Measurements from ENCODE around the gene NLRC4. TPM values are rescaled to one million over a fixed set of nuclear protein-coding genes. Genes with fewer than 3 reads are reported as not detected.

NLRC4 gene
- total and polyA plus RNA-seq, 2 donors (not counting 1 experiment from before 2014, with no cell fraction given): 0.64 to 0.94 TPM

DNA sequence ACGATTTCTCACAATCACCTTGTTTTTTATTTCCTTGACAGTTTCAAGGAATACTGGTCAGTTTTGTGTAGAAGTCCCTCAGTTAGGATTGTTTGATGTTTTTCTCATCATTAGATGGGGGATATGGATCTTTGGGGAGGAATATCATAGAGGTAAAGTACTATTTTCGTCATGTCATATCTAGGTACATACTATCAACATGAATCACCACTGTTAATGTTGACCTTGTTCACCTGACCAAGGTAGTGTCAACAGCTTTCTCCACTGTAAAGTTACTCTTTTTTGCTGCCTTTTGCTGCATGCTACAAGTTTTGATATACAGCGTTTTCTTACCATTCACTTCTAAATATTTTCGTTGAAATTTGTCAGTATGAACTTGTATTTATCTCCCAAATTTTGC, 32.7 kb downstream of the NLRC4 start:
- no peak for TF ChIP-seq EZH2 (IDR thresholded peaks at IDR 0.05; ENCODE audit: borderline replicate concordance, insufficient read depth, low read depth, low read length, poor library complexity, severe bottlenecking)
- TF ChIP-seq, protein P1, sequence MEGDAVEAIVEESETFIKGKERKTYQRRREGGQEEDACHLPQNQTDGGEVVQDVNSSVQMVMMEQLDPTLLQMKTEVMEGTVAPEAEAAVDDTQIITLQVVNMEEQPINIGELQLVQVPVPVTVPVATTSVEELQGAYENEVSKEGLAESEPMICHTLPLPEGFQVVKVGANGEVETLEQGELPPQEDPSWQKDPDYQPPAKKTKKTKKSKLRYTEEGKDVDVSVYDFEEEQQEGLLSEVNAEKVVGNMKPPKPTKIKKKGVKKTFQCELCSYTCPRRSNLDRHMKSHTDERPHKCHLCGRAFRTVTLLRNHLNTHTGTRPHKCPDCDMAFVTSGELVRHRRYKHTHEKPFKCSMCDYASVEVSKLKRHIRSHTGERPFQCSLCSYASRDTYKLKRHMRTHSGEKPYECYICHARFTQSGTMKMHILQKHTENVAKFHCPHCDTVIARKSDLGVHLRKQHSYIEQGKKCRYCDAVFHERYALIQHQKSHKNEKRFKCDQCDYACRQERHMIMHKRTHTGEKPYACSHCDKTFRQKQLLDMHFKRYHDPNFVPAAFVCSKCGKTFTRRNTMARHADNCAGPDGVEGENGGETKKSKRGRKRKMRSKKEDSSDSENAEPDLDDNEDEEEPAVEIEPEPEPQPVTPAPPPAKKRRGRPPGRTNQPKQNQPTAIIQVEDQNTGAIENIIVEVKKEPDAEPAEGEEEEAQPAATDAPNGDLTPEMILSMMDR (IDR thresholded peaks at IDR 0.05): no peak
- no peak overlapping the region for H3K27ac Mint-ChIP-seq
- Histone ChIP-seq H3K9ac (ENCODE audit: low read length) (no peak overlapping the region), H3K27ac (ENCODE audit: low read length in 2 of 2) (no peak overlapping the region), H4K20me1 (ENCODE audit: control insufficient read depth, insufficient read depth, low read length, poor library complexity, severe bottlenecking) (no peaks in the 10 kb centered on the region), H3K4me1 (ENCODE audit: control insufficient read depth in 2 of 2, insufficient read depth in 2 of 2, low read length in 2 of 2) (no peaks in the 10 kb centered on the region), H3K79me2 (ENCODE audit: control insufficient read depth, insufficient read depth, low read length) (no peaks in the 10 kb centered on the region), H3K9me3 (ENCODE audit: control extremely low read depth in 1 of 3, control insufficient read depth in 2 of 3, insufficient read depth in 1 of 3, low read length in 2 of 3) (no peaks in the 10 kb centered on the region), H2AFZ (ENCODE audit: insufficient read depth, low read depth, low read length, poor library complexity, severe bottlenecking) (no peak overlapping the region), H3K4me3 (ENCODE audit: control extremely low read depth in 1 of 5, extremely low read depth in 1 of 5, insufficient read depth in 1 of 5, low read depth in 2 of 5, low read length in 4 of 5) (no peak overlapping the region), H3K4me2 (replicated peaks; ENCODE audit: low read depth, low read length, poor library complexity, severe bottlenecking) (no peak overlapping the region), H3K27me3 (replicated peaks in 1 of 4; ENCODE audit: control extremely low read depth in 1 of 4, control insufficient read depth in 3 of 4, insufficient read depth in 4 of 4, low read length in 3 of 4) (no peaks in the 10 kb centered on the region), H3K36me3 (replicated peaks in 1 of 2; ENCODE audit: control extremely low read depth in 1 of 2, control insufficient read depth in 1 of 2, extremely low read depth in 1 of 2, insufficient read depth in 2 of 2, low read length in 1 of 2) (peaks cover 0 to 4% of the 10 kb centered on the region in 2 experiments)
- DNase-seq: no peak
- H3K27me3 Mint-ChIP-seq: no peaks in the 10 kb centered on the region
- ATAC-seq (ENCODE audit: low read depth): no peak
- POLR2A ChIA-PET: no interaction called here
- H3K4me1 Mint-ChIP-seq: no peaks in the 10 kb centered on the region
- no peak overlapping the region for H3K4me3 Mint-ChIP-seq
- intact Hi-C loops (cut with micrococcal nuclease): no loop called here
- CTCF ChIA-PET: no interaction called here
- no CpG with 5 or more reads among the region's 4 CpGs for WGBS (ENCODE audit: insufficient coverage)
- no peaks in the 10 kb centered on the region for H3K9me3 Mint-ChIP-seq (ENCODE audit: insufficient read depth)

DNA sequence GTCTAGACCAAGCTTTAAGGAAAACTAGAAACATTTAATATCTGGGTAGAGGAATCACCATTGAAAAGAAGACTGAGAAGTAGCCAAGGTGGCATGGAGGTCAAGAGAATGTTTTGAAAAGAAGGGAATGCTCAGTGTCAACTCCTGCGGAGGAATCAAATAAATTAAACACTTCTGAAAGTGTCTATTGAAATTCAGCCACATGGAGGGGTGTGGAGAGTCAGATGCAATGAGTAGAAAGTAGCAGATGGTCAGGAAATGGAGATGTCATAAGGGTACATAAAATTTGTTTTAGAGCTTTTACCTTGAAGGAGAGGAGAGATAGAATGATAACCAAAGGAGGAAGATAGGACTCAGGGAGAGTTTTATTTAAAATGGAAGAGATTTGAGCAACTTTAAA, 35.1 kb downstream of the NLRC4 start:
- Histone ChIP-seq H2AFZ (ENCODE audit: insufficient read depth, low read depth, low read length, poor library complexity, severe bottlenecking) (no peak overlapping the region), H3K27ac (ENCODE audit: low read length in 2 of 2) (no peak overlapping the region), H3K4me2 (replicated peaks; ENCODE audit: low read depth, low read length, poor library complexity, severe bottlenecking) (no peak overlapping the region), H3K4me1 (ENCODE audit: control insufficient read depth in 2 of 2, insufficient read depth in 2 of 2, low read length in 2 of 2) (no peaks in the 10 kb centered on the region), H3K27me3 (replicated peaks in 1 of 4; ENCODE audit: control extremely low read depth in 1 of 4, control insufficient read depth in 3 of 4, insufficient read depth in 4 of 4, low read length in 3 of 4) (no peaks in the 10 kb centered on the region), H3K9ac (ENCODE audit: low read length) (no peak overlapping the region), H3K36me3 (replicated peaks in 1 of 2; ENCODE audit: control extremely low read depth in 1 of 2, control insufficient read depth in 1 of 2, extremely low read depth in 1 of 2, insufficient read depth in 2 of 2, low read length in 1 of 2) (peaks cover 0 to 8% of the 10 kb centered on the region in 2 experiments), H3K4me3 (ENCODE audit: control extremely low read depth in 1 of 5, extremely low read depth in 1 of 5, insufficient read depth in 1 of 5, low read depth in 2 of 5, low read length in 4 of 5) (no peak overlapping the region), H3K79me2 (ENCODE audit: control insufficient read depth, insufficient read depth, low read length) (no peaks in the 10 kb centered on the region), H4K20me1 (ENCODE audit: control insufficient read depth, insufficient read depth, low read length, poor library complexity, severe bottlenecking) (no peaks in the 10 kb centered on the region), H3K9me3 (ENCODE audit: control extremely low read depth in 1 of 3, control insufficient read depth in 2 of 3, insufficient read depth in 1 of 3, low read length in 2 of 3) (no peaks in the 10 kb centered on the region)
- DNase-seq: no peak
- ChIA-PET POLR2A (no interaction called here), CTCF (no interaction called here)
- Mint-ChIP-seq H3K4me3 (no peak overlapping the region), H3K4me1 (no peaks in the 10 kb centered on the region), H3K9me3 (ENCODE audit: insufficient read depth) (no peaks in the 10 kb centered on the region), H3K27me3 (no peaks in the 10 kb centered on the region), H3K27ac (no peak overlapping the region)
- 100% methylated on average over 1 of the region's 1 CpG for WGBS (ENCODE audit: insufficient coverage)
- TF ChIP-seq, protein P1 (IDR thresholded peaks at IDR 0.05): no peak
- no peak for TF ChIP-seq EZH2 (IDR thresholded peaks at IDR 0.05; ENCODE audit: borderline replicate concordance, insufficient read depth, low read depth, low read length, poor library complexity, severe bottlenecking)
- intact Hi-C loops (cut with micrococcal nuclease): no loop called here
- ATAC-seq (ENCODE audit: low read depth): no peak

Data from B cell (primary cell).